Measurements from ENCODE around the gene BCS1L.

DNA sequence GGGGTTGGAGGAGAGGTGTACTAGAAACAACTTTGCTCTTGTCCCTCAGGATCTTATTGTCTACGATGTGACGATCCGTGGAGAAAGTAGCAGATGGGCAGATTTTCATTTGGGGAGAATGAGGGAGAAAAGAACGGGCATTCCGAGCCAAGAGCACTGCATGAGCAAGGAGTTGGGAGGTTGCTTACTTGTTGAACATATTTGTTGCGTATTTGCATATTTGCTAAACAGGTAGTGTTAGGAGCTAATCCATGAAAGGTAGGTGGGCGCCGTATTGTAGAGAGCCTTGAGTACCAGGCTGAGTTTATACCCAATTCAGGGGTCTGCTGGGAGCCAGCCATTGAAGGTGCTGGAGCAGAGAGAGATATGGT, 490 bp downstream of the BCS1L start:
- TF ChIP-seq, protein P1, sequence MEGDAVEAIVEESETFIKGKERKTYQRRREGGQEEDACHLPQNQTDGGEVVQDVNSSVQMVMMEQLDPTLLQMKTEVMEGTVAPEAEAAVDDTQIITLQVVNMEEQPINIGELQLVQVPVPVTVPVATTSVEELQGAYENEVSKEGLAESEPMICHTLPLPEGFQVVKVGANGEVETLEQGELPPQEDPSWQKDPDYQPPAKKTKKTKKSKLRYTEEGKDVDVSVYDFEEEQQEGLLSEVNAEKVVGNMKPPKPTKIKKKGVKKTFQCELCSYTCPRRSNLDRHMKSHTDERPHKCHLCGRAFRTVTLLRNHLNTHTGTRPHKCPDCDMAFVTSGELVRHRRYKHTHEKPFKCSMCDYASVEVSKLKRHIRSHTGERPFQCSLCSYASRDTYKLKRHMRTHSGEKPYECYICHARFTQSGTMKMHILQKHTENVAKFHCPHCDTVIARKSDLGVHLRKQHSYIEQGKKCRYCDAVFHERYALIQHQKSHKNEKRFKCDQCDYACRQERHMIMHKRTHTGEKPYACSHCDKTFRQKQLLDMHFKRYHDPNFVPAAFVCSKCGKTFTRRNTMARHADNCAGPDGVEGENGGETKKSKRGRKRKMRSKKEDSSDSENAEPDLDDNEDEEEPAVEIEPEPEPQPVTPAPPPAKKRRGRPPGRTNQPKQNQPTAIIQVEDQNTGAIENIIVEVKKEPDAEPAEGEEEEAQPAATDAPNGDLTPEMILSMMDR (conservative IDR thresholded peaks at IDR 0.05) = no peak
- TF ChIP-seq EZH2 (IDR thresholded peaks at IDR 0.05; ENCODE audit: low read depth) = no peak
